Activated B cell treated with CpG ODN at 0.5 μM for 24 hours (primary cell): Measurements from ENCODE around the gene CEP290. TPM values are rescaled to one million over a fixed set of nuclear protein-coding genes. Genes with fewer than 3 reads are reported as not detected.

ENCODE experiments used
- ATAC-seq: fragments of 200-7000 bp; cut with Tn5 transposase; one replicate; pipeline ENCODE4 v1.10.0; 2021; ENCODE audit warnings: low read depth, mild to moderate bottlenecking, moderate library complexity
- CTCF ChIA-PET: fragments of 350-600 bp; sonication (Branson Sonifier 250); formaldehyde crosslinking; loops from one replicate; lab custom pipeline; 2021; ENCODE audit warnings: antibody characterized with exemption; lab: Charles Lee
- POLR2A ChIA-PET: fragments of 350-600 bp; sonication (Branson Sonifier 250); formaldehyde crosslinking; loops from one replicate; lab custom pipeline; 2021; ENCODE audit warnings: antibody characterized with exemption; lab: Charles Lee
- DNase-seq: peaks from one replicate; pipeline ENCODE4 v3.0.0; 2022
- H3K27ac Mint-ChIP-seq: one replicate; pipeline ENCODE4 v1.8.0; 2020; ENCODE audit warnings: mixed read lengths
- H3K27me3 Mint-ChIP-seq: one replicate; pipeline ENCODE4 v1.8.0; 2021; ENCODE audit warnings: mixed read lengths
- H3K36me3 Mint-ChIP-seq: one replicate; pipeline ENCODE4 v1.8.0; 2021; ENCODE audit warnings: low read depth, mixed read lengths
- H3K4me1 Mint-ChIP-seq: one replicate; pipeline ENCODE4 v1.8.0; 2021; ENCODE audit warnings: mixed read lengths
- H3K4me3 Mint-ChIP-seq: one replicate; pipeline ENCODE4 v1.8.0; 2020; ENCODE audit warnings: mild to moderate bottlenecking, mixed read lengths
- H3K9me3 Mint-ChIP-seq: one replicate; pipeline ENCODE4 v1.8.0; 2020; ENCODE audit warnings: mixed read lengths
- CTCF ChIP-seq: fragments of 200-600 bp; IDR thresholded peaks from one replicate; pipeline ENCODE4 v1.8.0; 2022; ENCODE audit warnings: antibody characterized with exemption, mild to moderate bottlenecking
- intact Hi-C: fragments of 100-400 bp; cut with micrococcal nuclease; formaldehyde crosslinking; loops from one replicate; pipeline ENCODE4 v1.15.1; 2024
- total RNA-seq: library from RNA; stranded (reverse); gene quantifications from 2 replicates; pipeline ENCODE4 v1.2.3, GENCODE V29; 2022

CEP290 gene
- total RNA-seq, 1 donor from 2014 or later = 15.0 TPM

GRCh38 chr12:88185279-88185678, 43.4 kb upstream of the CEP290 start:
- Mint-ChIP-seq H3K27me3 (no peaks in the 10 kb centered on the region), H3K36me3 (peaks cover 44% of the 10 kb centered on the region)
- POLR2A ChIA-PET = no interaction called here

GRCh38 chr12:88184196-88184595, 42.3 kb upstream of the CEP290 start:
- Mint-ChIP-seq H3K9me3 (peaks cover 6% of the 10 kb centered on the region), H3K27ac (no peak overlapping the region), H3K27me3 (no peaks in the 10 kb centered on the region), H3K4me3 (no peak overlapping the region), H3K36me3 (peaks cover 53% of the 10 kb centered on the region), H3K4me1 (no peaks in the 10 kb centered on the region)
- CTCF ChIA-PET = no interaction called here
- ATAC-seq = no peak
- no peak for DNase-seq
- POLR2A ChIA-PET = no interaction called here
- TF ChIP-seq CTCF = no peak
- intact Hi-C loops = no loop called here

More at GRCh38 chr12:88185279-88185678, 43.4 kb upstream of the CEP290 start:
- CTCF ChIA-PET = no interaction called here
- H3K27ac Mint-ChIP-seq = no peak overlapping the region
- no peak for ATAC-seq
- no peak for DNase-seq
- H3K4me1 Mint-ChIP-seq = no peaks in the 10 kb centered on the region
- H3K9me3 Mint-ChIP-seq = peaks cover 6% of the 10 kb centered on the region
- no peak overlapping the region for H3K4me3 Mint-ChIP-seq
- no peak for TF ChIP-seq CTCF
- intact Hi-C loops = no loop called here

GRCh38 chr12:88182416-88182815, 40.5 kb upstream of the CEP290 start:
- Mint-ChIP-seq H3K9me3 (peaks cover 6% of the 10 kb centered on the region), H3K36me3 (peaks cover 66% of the 10 kb centered on the region), H3K4me3 (no peak overlapping the region), H3K27ac (no peak overlapping the region), H3K27me3 (no peaks in the 10 kb centered on the region), H3K4me1 (no peaks in the 10 kb centered on the region)
- intact Hi-C loops = no loop called here
- ATAC-seq (no peak), DNase-seq (no peak)
- ChIA-PET CTCF (no interaction called here), POLR2A (no interaction called here)
- TF ChIP-seq CTCF = no peak

- TF ChIP-seq CTCF = no peak
- intact Hi-C loops = no loop called here
- H3K4me3 Mint-ChIP-seq = no peak overlapping the region
- peaks cover 69% of the 10 kb centered on the region for H3K36me3 Mint-ChIP-seq
- H3K9me3 Mint-ChIP-seq = peaks cover 6% of the 10 kb centered on the region
- no peak for ATAC-seq
- CTCF ChIA-PET = no interaction called here
- POLR2A ChIA-PET = no interaction called here
- no peak overlapping the region for H3K27ac Mint-ChIP-seq
- no peaks in the 10 kb centered on the region for H3K4me1 Mint-ChIP-seq
- no peaks in the 10 kb centered on the region for H3K27me3 Mint-ChIP-seq
- DNase-seq = no peak
Observed at GRCh38 chr12:88181881-88182280, 40.0 kb upstream of the CEP290 start.

GRCh38 chr12:88179436-88180014, 37.6 kb upstream of the CEP290 start:
- no peak for TF ChIP-seq CTCF
- Mint-ChIP-seq H3K4me1 (no peaks in the 10 kb centered on the region), H3K27me3 (no peaks in the 10 kb centered on the region), H3K27ac (no peak overlapping the region), H3K4me3 (no peak overlapping the region), H3K36me3 (peaks cover 73% of the 10 kb centered on the region), H3K9me3 (peaks cover 6% of the 10 kb centered on the region)
- no peak for ATAC-seq
- CTCF ChIA-PET = no interaction called here
- no peak for DNase-seq
- POLR2A ChIA-PET = no interaction called here
- intact Hi-C loops = loop anchor here (5.0 kb wide), 1 partner anchor 67 kb away; no protein-coding TSS in a partner anchor
